ENCODE measurements around the gene SLPI. TPM values are rescaled to one million over a fixed set of nuclear protein-coding genes. Genes with fewer than 3 reads are reported as not detected.

Gene SLPI
- total and polyA plus RNA-seq, 2 of the 13 experiments (the other 11 are each of a cell fraction or from before 2014, with no cell fraction given), result 0.13 TPM; not detected in 1

- no peaks in the 10 kb centered on the region for H3K9me3 ChIP-seq (ENCODE audit: low read length)
- CTCF ChIA-PET (ENCODE audit: low intra/inter-chr PET ratio, low total read pairs), result interaction anchor here (1.0 to 2.0 kb wide), 5 partner anchors 60 to 379 kb away, joined by 3 to 18 read pairs (median 8); no protein-coding TSS in a partner anchor
- WGBS (ENCODE audit: low lambda C conversion rate), result 6% methylated on average over 13 of the region's 13 CpGs
- ATAC-seq (peak; percentile 9; the same call in 2 of the 3 replicates), FAIRE-seq (no peak), DNase-seq (ENCODE audit: low spot score) (no peak)
- no peak overlapping the region for H3K9ac ChIP-seq (ENCODE audit: insufficient read depth, low read depth, low read length)
- no TSS peak for BruUV-seq (replicated peaks)
- H3K36me3 ChIP-seq (replicated peaks in 1 of 2; ENCODE audit: control insufficient read depth in 1 of 2, insufficient read depth in 2 of 2, low read length in 2 of 2), result no peaks in the 10 kb centered on the region
- H3K79me2 ChIP-seq (ENCODE audit: insufficient read depth, low read length), result no peaks in the 10 kb centered on the region
- H3K4me1 ChIP-seq (ENCODE audit: insufficient read depth, low read length), result peaks cover 16% of the 10 kb centered on the region; the same call in 1 of the 2 replicates
- TF ChIP-seq YEATS4 (CRISPR knock-in tag; IDR thresholded peaks at IDR 0.05; ENCODE audit: borderline replicate concordance), result peak; percentile 31; the same call in 1 of the 2 replicates
- TF ChIP-seq ZNF251 (CRISPR knock-in tag; IDR thresholded peaks at IDR 0.05), result no peak
- no peak for TF ChIP-seq EZH2 (conservative IDR thresholded peaks at IDR 0.05; ENCODE audit: low read depth, low read length)
- no peak for TF ChIP-seq GLI4 (CRISPR knock-in tag; IDR thresholded peaks at IDR 0.05; ENCODE audit: borderline replicate concordance)
- 0 out of 2 replicates have a peak, but pooled peaks have one; percentile 46 for TF ChIP-seq KLF12 (CRISPR knock-in tag; IDR thresholded peaks at IDR 0.05; ENCODE audit: borderline replicate concordance)
- H2AFZ ChIP-seq (ENCODE audit: low read length), result peak overlapping the region; percentile 5
- H4K20me1 ChIP-seq (ENCODE audit: insufficient read depth, low read length), result no peaks in the 10 kb centered on the region
- POLR2A ChIA-PET, result interaction anchor here (0.7 to 1.2 kb wide), 2 partner anchors 73 to 145 kb away, joined by 3 to 4 read pairs; partner anchors contain the start of gene SYS1
- no peak overlapping the region for H3K4me3 ChIP-seq (replicated peaks in 1 of 3; ENCODE audit: insufficient read depth in 1 of 3, low read depth in 2 of 3, low read length in 3 of 3)
- in situ Hi-C loops (cut with HindIII; ENCODE audit: extremely low pct_ligation_motif_present, low pct_unique_long_range_greater_than_20kb), result loop anchor here (10.0 kb wide), 1 partner anchor 275 kb away; no protein-coding TSS in a partner anchor
- H3K27ac ChIP-seq (ENCODE audit: extremely low read length, insufficient read depth, low read length), result no peak overlapping the region
- peak overlapping the region; percentile 6; the same call in 1 of the 2 replicates for H3K4me2 ChIP-seq (ENCODE audit: low read depth, low read length)
- intact Hi-C loops (cut with micrococcal nuclease; ENCODE audit: unreplicated experiment), result loop anchor here (2.0 to 5.0 kb wide), 2 partner anchors 153 to 279 kb away; no protein-coding TSS in a partner anchor
- peaks cover 4 to 64% of the 10 kb centered on the region in 2 experiments; a peak in 4 of 5 replicates for H3K27me3 ChIP-seq (ENCODE audit: control insufficient read depth in 1 of 2, insufficient read depth in 2 of 2, low read length in 2 of 2)
Observed at GRCh38 chr20:45289942-45290676, 35.7 kb upstream of the SLPI start.

DNA sequence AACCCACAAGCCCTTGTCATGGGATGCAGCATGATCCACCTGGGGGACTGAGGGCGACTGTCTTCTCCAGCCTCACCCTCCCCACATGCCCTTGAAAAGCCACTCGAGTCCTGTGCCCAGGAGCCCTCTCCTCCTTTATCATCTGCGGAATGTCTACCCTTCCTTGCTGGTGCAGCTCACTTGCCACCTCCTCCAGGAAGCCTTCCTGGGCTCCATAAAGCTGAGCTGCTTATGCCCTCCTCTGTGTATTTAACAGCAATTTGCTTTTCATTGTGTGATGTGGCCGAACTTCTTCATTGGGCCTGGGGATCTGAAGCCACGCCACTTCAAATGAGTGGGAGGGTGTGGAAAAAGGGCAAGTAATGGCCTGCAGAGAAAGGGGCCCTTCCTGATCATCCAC lies 34.5 kb upstream of the SLPI start:
- in situ Hi-C loops (cut with HindIII; ENCODE audit: extremely low pct_ligation_motif_present, low pct_unique_long_range_greater_than_20kb) (no loop called here), intact Hi-C loops (cut with micrococcal nuclease; ENCODE audit: unreplicated experiment) (no loop called here)
- no peak for ATAC-seq
- POLR2A ChIA-PET, result no interaction called here
- H3K4me2 ChIP-seq (ENCODE audit: low read depth, low read length), result no peak overlapping the region
- no peaks in the 10 kb centered on the region for H3K36me3 ChIP-seq (replicated peaks in 1 of 2; ENCODE audit: control insufficient read depth in 1 of 2, insufficient read depth in 2 of 2, low read length in 2 of 2)
- DNase-seq (ENCODE audit: low spot score), result no peak
- H3K9me3 ChIP-seq (ENCODE audit: low read length), result no peaks in the 10 kb centered on the region
- CTCF ChIA-PET (ENCODE audit: low intra/inter-chr PET ratio, low total read pairs), result no interaction called here
- WGBS (ENCODE audit: low lambda C conversion rate), result 28% methylated on average over 5 of the region's 5 CpGs
- no TSS peak for BruUV-seq (replicated peaks)
- no peaks in the 10 kb centered on the region for H4K20me1 ChIP-seq (ENCODE audit: insufficient read depth, low read length)
- H3K79me2 ChIP-seq (ENCODE audit: insufficient read depth, low read length), result no peaks in the 10 kb centered on the region
- no peak overlapping the region for H3K4me3 ChIP-seq (replicated peaks in 1 of 3; ENCODE audit: insufficient read depth in 1 of 3, low read depth in 2 of 3, low read length in 3 of 3)
- H3K27me3 ChIP-seq (ENCODE audit: control insufficient read depth in 1 of 2, insufficient read depth in 2 of 2, low read length in 2 of 2), result peaks cover 4 to 56% of the 10 kb centered on the region in 2 experiments; a peak in 4 of 5 replicates
- no peak for FAIRE-seq
- H3K27ac ChIP-seq (ENCODE audit: extremely low read length, insufficient read depth, low read length), result no peak overlapping the region
- H2AFZ ChIP-seq (ENCODE audit: low read length), result no peak overlapping the region
- H3K9ac ChIP-seq (ENCODE audit: insufficient read depth, low read depth, low read length), result no peak overlapping the region
- peaks cover 13% of the 10 kb centered on the region; the same call in 1 of the 2 replicates for H3K4me1 ChIP-seq (ENCODE audit: insufficient read depth, low read length)
- TF ChIP-seq GATAD1 (CRISPR knock-in tag; IDR thresholded peaks at IDR 0.05), result no peak
- no peak for TF ChIP-seq MYC (CRISPR knock-in tag; IDR thresholded peaks at IDR 0.05; ENCODE audit: borderline replicate concordance)
- TF ChIP-seq POGZ (CRISPR knock-in tag; IDR thresholded peaks at IDR 0.05), result no peak
- TF ChIP-seq, protein P1, sequence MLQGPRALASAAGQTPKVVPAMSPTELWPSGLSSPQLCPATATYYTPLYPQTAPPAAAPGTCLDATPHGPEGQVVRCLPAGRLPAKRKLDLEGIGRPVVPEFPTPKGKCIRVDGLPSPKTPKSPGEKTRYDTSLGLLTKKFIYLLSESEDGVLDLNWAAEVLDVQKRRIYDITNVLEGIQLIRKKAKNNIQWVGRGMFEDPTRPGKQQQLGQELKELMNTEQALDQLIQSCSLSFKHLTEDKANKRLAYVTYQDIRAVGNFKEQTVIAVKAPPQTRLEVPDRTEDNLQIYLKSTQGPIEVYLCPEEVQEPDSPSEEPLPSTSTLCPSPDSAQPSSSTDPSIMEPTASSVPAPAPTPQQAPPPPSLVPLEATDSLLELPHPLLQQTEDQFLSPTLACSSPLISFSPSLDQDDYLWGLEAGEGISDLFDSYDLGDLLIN (CRISPR knock-in tag; IDR thresholded peaks at IDR 0.05; ENCODE audit: borderline replicate concordance), result no peak
- no peak for TF ChIP-seq ONECUT2 (CRISPR knock-in tag; IDR thresholded peaks at IDR 0.05)
- TF ChIP-seq SETDB1 (CRISPR knock-in tag; IDR thresholded peaks at IDR 0.05; ENCODE audit: borderline replicate concordance), result no peak
- no peak for TF ChIP-seq ZNF382 (CRISPR knock-in tag; IDR thresholded peaks at IDR 0.05; ENCODE audit: borderline replicate concordance)
- TF ChIP-seq ZSCAN31 (CRISPR knock-in tag; IDR thresholded peaks at IDR 0.05; ENCODE audit: low read depth), result no peak
- TF ChIP-seq JARID2 (CRISPR knock-in tag; IDR thresholded peaks at IDR 0.05; ENCODE audit: insufficient replicate concordance), result no peak
- no peak for TF ChIP-seq BHLHE40 (IDR thresholded peaks at IDR 0.05; ENCODE audit: low read length)
- TF ChIP-seq, protein P2, sequence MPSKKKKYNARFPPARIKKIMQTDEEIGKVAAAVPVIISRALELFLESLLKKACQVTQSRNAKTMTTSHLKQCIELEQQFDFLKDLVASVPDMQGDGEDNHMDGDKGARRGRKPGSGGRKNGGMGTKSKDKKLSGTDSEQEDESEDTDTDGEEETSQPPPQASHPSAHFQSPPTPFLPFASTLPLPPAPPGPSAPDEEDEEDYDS (CRISPR knock-in tag; IDR thresholded peaks at IDR 0.05), result no peak
